GM19240 (cell line): Measurements from ENCODE around the gene CNKSR3.

Experiments
- DNase-seq: peaks from one replicate; pipeline ENCODE4 v3.0.0; 2011; ENCODE audit warnings: low spot score; ENCODE audit not compliant: insufficient read length

CNKSR3 gene

GRCh38 chr6:154503658-154504057, 6.8 kb downstream of the CNKSR3 start:
- DNase-seq = no peak

- DNase-seq = no peak
Observed at GRCh38 chr6:154502553-154502952, 7.9 kb downstream of the CNKSR3 start.

GRCh38 chr6:154501578-154501868, 9.0 kb downstream of the CNKSR3 start:
- DNase-seq = no peak

- DNase-seq = no peak
Observed at GRCh38 chr6:154500769-154501577, 9.5 kb downstream of the CNKSR3 start.

- DNase-seq = no peak
Observed at GRCh38 chr6:154499855-154500589, 10.5 kb downstream of the CNKSR3 start.

- no peak for DNase-seq
Observed at GRCh38 chr6:154498340-154498934, 12.0 kb downstream of the CNKSR3 start.

GRCh38 chr6:154496793-154497517, 13.5 kb downstream of the CNKSR3 start:
- no peak for DNase-seq

GRCh38 chr6:154496186-154496585, 14.3 kb downstream of the CNKSR3 start:
- no peak for DNase-seq

- DNase-seq = no peak
Observed at GRCh38 chr6:154494592-154495311, 15.7 kb downstream of the CNKSR3 start.

GRCh38 chr6:154491567-154492470, 18.7 kb downstream of the CNKSR3 start:
- no peak for DNase-seq

- no peak for DNase-seq
Observed at GRCh38 chr6:154489822-154490221, 20.7 kb downstream of the CNKSR3 start.

GRCh38 chr6:154488802-154489437, 21.6 kb downstream of the CNKSR3 start:
- no peak for DNase-seq

GRCh38 chr6:154488248-154488593, 22.3 kb downstream of the CNKSR3 start:
- no peak for DNase-seq

- DNase-seq = no peak
Observed at GRCh38 chr6:154487367-154488247, 22.9 kb downstream of the CNKSR3 start.

GRCh38 chr6:154485815-154486214, 24.7 kb downstream of the CNKSR3 start:
- DNase-seq = no peak

GRCh38 chr6:154484942-154485341, 25.5 kb downstream of the CNKSR3 start:
- no peak for DNase-seq

GRCh38 chr6:154482858-154483257, 27.6 kb downstream of the CNKSR3 start:
- DNase-seq = no peak

GRCh38 chr6:154481521-154482013, 28.9 kb downstream of the CNKSR3 start:
- DNase-seq = no peak
